ENCODE data around the gene XRCC4. TPM values are rescaled to one million over a fixed set of nuclear protein-coding genes. Genes with fewer than 3 reads are reported as not detected.

XRCC4 gene
- polyA plus RNA-seq, 1 donor from 2014 or later = 22.9 TPM

- Histone ChIP-seq H3K4me2 (ENCODE audit: low read length) (no peak overlapping the region), H3K27me3 (ENCODE audit: insufficient read depth, low read depth, low read length) (no peaks in the 10 kb centered on the region), H3K4me3 (ENCODE audit: low read length) (no peak overlapping the region), H3K9ac (ENCODE audit: low read length) (no peak overlapping the region), H3K9me3 (ENCODE audit: low read length) (no peaks in the 10 kb centered on the region), H3K79me2 (replicated peaks; ENCODE audit: insufficient read depth, low read length) (no peaks in the 10 kb centered on the region), H4K20me1 (ENCODE audit: insufficient read depth) (no peaks in the 10 kb centered on the region), H3K36me3 (ENCODE audit: insufficient read depth, low read length) (no peaks in the 10 kb centered on the region), H3F3A (ENCODE audit: insufficient read depth, low read length, poor library complexity, severe bottlenecking) (no peaks in the 10 kb centered on the region), H2AFZ (ENCODE audit: low read depth, low read length) (no peak overlapping the region), H3K9me2 (ENCODE audit: insufficient read depth, low read length) (no peaks in the 10 kb centered on the region), H3K27ac (ENCODE audit: low read length) (no peak overlapping the region)
- TF ChIP-seq RAD21 (conservative IDR thresholded peaks at IDR 0.05) (no peak), EZH2 (IDR thresholded peaks at IDR 0.05; ENCODE audit: borderline replicate concordance, insufficient read depth, low read length, poor library complexity, severe bottlenecking) (no peak), TAF1 (IDR thresholded peaks at IDR 0.05; ENCODE audit: low read depth) (no peak), CTCF (IDR thresholded peaks at IDR 0.05; ENCODE audit: poor library complexity, severe bottlenecking) (no peak), MXI1 (conservative IDR thresholded peaks at IDR 0.05; ENCODE audit: poor library complexity, severe bottlenecking) (no peak), EP300 (conservative IDR thresholded peaks at IDR 0.05; ENCODE audit: poor library complexity, severe bottlenecking) (no peak)
Measured at GRCh38 chr5:83370957-83371356, 293.6 kb downstream of the XRCC4 start.

GRCh38 chr5:83371726-83372125, 294.4 kb downstream of the XRCC4 start:
- Histone ChIP-seq H3K9me2 (ENCODE audit: insufficient read depth, low read length) (no peaks in the 10 kb centered on the region), H3K4me3 (ENCODE audit: low read length) (no peak overlapping the region), H3K9ac (ENCODE audit: low read length) (no peak overlapping the region), H3K27ac (ENCODE audit: low read length) (no peak overlapping the region), H3K27me3 (ENCODE audit: insufficient read depth, low read depth, low read length) (no peaks in the 10 kb centered on the region), H3K4me2 (ENCODE audit: low read length) (no peak overlapping the region), H3K9me3 (ENCODE audit: low read length) (no peaks in the 10 kb centered on the region), H4K20me1 (ENCODE audit: insufficient read depth) (no peaks in the 10 kb centered on the region), H3K36me3 (ENCODE audit: insufficient read depth, low read length) (no peaks in the 10 kb centered on the region), H3K79me2 (replicated peaks; ENCODE audit: insufficient read depth, low read length) (no peaks in the 10 kb centered on the region), H2AFZ (ENCODE audit: low read depth, low read length) (no peak overlapping the region), H3F3A (ENCODE audit: insufficient read depth, low read length, poor library complexity, severe bottlenecking) (no peaks in the 10 kb centered on the region)
- TF ChIP-seq EP300 (conservative IDR thresholded peaks at IDR 0.05; ENCODE audit: poor library complexity, severe bottlenecking) = no peak
- TF ChIP-seq TAF1 (IDR thresholded peaks at IDR 0.05; ENCODE audit: low read depth) = no peak
- no peak for TF ChIP-seq EZH2 (IDR thresholded peaks at IDR 0.05; ENCODE audit: borderline replicate concordance, insufficient read depth, low read length, poor library complexity, severe bottlenecking)
- TF ChIP-seq RAD21 (conservative IDR thresholded peaks at IDR 0.05) = no peak
- no peak for TF ChIP-seq REST (IDR thresholded peaks at IDR 0.05; ENCODE audit: borderline replicate concordance)

- no peaks in the 10 kb centered on the region for H3K36me3 ChIP-seq (ENCODE audit: insufficient read depth, low read length)
- no peak overlapping the region for H3K4me3 ChIP-seq (ENCODE audit: low read length)
- no peak overlapping the region for H3K9ac ChIP-seq (ENCODE audit: low read length)
- no peak overlapping the region for H3K27ac ChIP-seq (ENCODE audit: low read length)
- no peak overlapping the region for H3K4me2 ChIP-seq (ENCODE audit: low read length)
- no peaks in the 10 kb centered on the region for H3K27me3 ChIP-seq (ENCODE audit: insufficient read depth, low read depth, low read length)
- no peaks in the 10 kb centered on the region for H3K9me2 ChIP-seq (ENCODE audit: insufficient read depth, low read length)
- TF ChIP-seq RAD21 (conservative IDR thresholded peaks at IDR 0.05) = no peak
- TF ChIP-seq SMC3 (conservative IDR thresholded peaks at IDR 0.05; ENCODE audit: poor library complexity) = no peak
- TF ChIP-seq MXI1 (conservative IDR thresholded peaks at IDR 0.05; ENCODE audit: poor library complexity, severe bottlenecking) = no peak
- TF ChIP-seq EZH2 (IDR thresholded peaks at IDR 0.05; ENCODE audit: borderline replicate concordance, insufficient read depth, low read length, poor library complexity, severe bottlenecking) = no peak
- no peak for TF ChIP-seq EP300 (conservative IDR thresholded peaks at IDR 0.05; ENCODE audit: poor library complexity, severe bottlenecking)
- no peak for TF ChIP-seq CTCF (IDR thresholded peaks at IDR 0.05; ENCODE audit: poor library complexity, severe bottlenecking)
- no peak for TF ChIP-seq REST (IDR thresholded peaks at IDR 0.05; ENCODE audit: borderline replicate concordance)
- H3K79me2 ChIP-seq (replicated peaks; ENCODE audit: insufficient read depth, low read length) = no peaks in the 10 kb centered on the region
- H2AFZ ChIP-seq (ENCODE audit: low read depth, low read length) = no peak overlapping the region
- H3K9me3 ChIP-seq (ENCODE audit: low read length) = no peaks in the 10 kb centered on the region
- H4K20me1 ChIP-seq (ENCODE audit: insufficient read depth) = no peaks in the 10 kb centered on the region
- no peaks in the 10 kb centered on the region for H3F3A ChIP-seq (ENCODE audit: insufficient read depth, low read length, poor library complexity, severe bottlenecking)
Measured at GRCh38 chr5:83374547-83374946, 297.2 kb downstream of the XRCC4 start.
